ENCODE results near the gene RASGRF1.

The RASGRF1 gene

DNA sequence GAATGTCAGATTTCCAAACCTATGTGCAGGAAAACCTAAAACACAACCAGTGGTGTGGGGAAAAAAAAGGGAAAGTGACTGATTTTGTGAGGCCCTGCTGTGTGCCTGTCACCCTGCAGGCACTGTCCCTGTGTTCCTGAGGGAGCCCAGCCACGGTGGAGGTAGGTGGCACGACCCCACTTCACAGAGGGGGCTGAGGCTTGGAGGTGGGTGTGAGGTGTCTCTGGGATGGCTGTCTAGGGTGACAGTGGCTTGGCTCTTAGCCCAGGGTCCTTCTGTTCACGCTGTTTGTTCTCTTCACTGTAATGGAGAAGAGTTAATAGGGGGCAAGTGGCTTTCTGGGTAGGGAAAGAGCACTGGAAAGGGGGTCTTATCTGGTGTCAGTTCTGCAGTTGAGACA is 22.6 kb downstream of the RASGRF1 start:
- DNase-seq (ENCODE audit: low read depth) = no peak
- no peak overlapping the region for H3K4me3 ChIP-seq (ENCODE audit: low read depth, low read length)
- TF ChIP-seq, protein P1, sequence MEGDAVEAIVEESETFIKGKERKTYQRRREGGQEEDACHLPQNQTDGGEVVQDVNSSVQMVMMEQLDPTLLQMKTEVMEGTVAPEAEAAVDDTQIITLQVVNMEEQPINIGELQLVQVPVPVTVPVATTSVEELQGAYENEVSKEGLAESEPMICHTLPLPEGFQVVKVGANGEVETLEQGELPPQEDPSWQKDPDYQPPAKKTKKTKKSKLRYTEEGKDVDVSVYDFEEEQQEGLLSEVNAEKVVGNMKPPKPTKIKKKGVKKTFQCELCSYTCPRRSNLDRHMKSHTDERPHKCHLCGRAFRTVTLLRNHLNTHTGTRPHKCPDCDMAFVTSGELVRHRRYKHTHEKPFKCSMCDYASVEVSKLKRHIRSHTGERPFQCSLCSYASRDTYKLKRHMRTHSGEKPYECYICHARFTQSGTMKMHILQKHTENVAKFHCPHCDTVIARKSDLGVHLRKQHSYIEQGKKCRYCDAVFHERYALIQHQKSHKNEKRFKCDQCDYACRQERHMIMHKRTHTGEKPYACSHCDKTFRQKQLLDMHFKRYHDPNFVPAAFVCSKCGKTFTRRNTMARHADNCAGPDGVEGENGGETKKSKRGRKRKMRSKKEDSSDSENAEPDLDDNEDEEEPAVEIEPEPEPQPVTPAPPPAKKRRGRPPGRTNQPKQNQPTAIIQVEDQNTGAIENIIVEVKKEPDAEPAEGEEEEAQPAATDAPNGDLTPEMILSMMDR (IDR thresholded peaks at IDR 0.05; ENCODE audit: low read depth, low read length, missing control alignments) = no peak

DNA sequence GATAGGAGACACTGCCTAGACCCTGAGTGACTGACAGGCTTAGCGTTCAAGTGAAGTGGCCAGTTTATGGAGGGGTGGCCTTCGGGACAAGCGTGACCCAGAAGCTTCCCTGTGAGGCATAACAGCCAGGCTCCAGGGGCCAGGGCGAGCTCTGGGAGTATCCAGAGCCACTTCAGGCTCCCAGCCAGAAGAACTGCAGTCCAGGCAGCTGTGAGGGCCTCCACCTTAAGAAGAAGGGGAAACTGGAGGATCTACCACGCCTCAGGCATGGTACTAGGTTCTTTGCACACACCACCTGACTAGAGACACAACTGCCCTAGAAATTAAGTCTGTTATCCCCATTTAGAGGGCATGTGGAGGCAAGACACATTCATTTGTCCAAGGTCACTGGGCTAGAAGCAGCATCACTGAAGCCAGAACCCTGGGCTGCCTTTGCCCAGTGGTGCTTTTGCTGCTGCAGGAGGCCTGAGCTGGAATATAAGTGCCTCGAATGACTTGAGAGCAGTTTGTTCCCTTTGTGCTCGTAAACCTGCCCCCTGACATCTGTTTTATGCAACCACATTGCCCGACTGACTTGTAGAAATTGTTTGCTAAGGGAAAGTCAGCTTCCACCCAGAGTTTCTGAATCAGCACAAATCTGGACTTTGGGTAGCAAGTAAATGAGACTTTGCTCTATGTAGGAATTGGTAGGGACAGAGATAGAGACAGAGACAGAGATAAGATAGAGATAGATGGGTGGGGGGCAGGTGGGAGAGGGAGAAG is 23.3 kb downstream of the RASGRF1 start:
- TF ChIP-seq, protein P1 (IDR thresholded peaks at IDR 0.05; ENCODE audit: low read depth, low read length, missing control alignments) = no peak
- no peak for DNase-seq (ENCODE audit: low read depth)
- no peak overlapping the region for H3K4me3 ChIP-seq (ENCODE audit: low read depth, low read length)

DNA sequence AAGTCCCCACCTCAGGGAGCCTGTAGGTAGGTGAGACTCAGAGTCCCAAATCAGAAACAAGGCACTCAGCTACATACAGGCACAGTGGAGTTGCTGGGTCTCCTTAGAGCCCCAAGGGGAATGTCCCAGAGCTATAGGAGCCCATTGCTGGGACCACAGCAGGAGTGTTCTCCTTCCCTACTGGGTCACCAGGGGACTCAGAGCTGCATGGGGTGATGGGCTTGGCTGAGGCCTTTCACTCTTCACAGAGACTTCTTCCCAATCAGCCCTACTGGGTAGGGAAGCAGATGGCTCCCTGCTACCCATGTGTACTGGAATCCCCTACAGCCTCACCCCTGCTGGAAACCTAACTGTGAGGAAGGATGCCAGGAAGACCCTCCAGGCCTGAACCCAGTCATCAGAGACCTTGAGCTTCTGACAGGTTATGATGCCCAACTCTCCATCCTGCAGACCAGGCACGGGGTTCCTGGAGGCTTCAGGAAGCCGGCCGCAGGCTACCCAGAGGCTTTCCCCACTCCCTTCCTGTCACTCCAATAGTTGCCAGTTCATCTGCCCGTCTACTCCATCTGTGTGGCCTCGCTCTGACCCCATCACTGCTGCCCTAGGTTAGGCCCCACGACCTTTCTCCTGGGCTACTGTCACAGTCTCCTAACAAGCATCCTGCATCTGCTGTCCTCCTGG is 24.0 kb downstream of the RASGRF1 start:
- TF ChIP-seq, protein P1 (IDR thresholded peaks at IDR 0.05; ENCODE audit: low read depth, low read length, missing control alignments) = no peak
- no peak for DNase-seq (ENCODE audit: low read depth)
- H3K4me3 ChIP-seq (ENCODE audit: low read depth, low read length) = no peak overlapping the region

DNA sequence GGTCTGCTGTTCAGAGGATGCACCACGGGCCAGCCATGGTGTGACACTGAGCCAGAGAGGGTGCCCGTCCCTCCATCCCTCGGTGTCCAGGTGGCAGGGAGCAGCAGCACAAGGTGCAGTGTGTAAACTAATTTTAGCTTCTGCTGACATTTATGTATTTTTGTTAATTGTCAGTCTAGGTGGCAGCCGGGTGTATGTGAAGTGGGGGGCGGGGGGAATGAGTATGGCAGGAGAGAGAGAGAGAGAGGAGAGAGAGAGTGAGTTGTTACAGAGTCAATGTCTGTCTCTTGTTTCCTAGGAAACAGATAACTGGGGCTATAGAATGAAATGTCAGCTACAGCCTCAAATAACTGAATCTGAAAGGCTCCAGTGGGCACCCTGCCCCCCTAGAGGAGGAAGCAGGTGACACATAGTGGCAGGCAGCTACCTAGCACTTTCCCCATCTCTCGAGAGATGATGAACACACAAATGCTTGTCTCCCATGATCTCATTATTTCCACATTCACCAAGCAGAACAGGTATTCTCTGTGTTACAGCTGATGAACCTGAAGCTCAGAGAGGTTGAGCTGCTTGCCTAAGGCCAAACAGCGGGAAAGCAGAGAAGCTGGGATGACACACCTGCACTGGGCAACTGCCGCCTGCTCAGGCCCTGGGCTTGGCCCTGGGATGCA is 24.7 kb downstream of the RASGRF1 start:
- DNase-seq (ENCODE audit: low read depth) = no peak
- no peak overlapping the region for H3K4me3 ChIP-seq (ENCODE audit: low read depth, low read length)
- TF ChIP-seq, protein P1 (IDR thresholded peaks at IDR 0.05; ENCODE audit: low read depth, low read length, missing control alignments) = peak; percentile 21

DNA sequence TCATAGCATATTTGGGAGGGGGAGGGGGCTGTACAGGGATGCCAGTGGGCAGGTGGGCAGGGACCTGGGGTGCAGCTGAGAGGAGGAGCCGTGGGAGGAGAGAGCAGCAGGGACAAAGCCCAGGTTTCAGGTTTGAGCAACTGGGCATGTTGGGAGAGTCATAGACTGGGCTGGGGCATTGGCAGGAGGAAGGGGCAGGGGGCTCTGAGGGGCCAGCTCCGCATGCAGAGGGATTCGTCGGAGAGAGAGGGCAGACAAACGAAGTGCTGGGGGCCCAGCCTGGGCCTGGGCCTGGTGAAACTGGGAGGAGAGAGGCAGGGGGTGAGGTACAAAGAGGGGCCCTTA is 25.2 kb downstream of the RASGRF1 start:
- TF ChIP-seq, protein P1 (IDR thresholded peaks at IDR 0.05; ENCODE audit: low read depth, low read length, missing control alignments) = no peak
- no peak for DNase-seq (ENCODE audit: low read depth)

DNA sequence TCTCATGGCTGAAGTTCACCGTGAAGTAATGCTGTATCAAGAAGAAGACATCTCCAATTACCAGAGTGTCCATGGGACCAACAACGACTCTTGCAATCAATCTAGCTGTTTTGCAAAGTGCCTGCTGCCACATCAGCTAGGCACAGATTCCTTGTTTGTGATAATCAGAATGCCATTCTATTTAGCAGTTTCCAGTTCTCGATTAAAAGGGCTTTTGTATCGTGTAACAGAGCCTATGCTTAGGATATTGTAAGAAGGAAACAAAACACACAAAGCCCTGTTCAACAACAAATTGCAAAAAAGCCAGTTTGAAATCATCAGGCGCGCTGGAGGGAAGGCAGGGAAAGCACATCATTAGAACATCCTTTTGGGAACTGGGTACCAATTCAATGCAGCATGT is 26.1 kb downstream of the RASGRF1 start:
- no peak for DNase-seq (ENCODE audit: low read depth)
- TF ChIP-seq, protein P1 (IDR thresholded peaks at IDR 0.05; ENCODE audit: low read depth, low read length, missing control alignments) = no peak

More for the DNA sequence above, 25.2 kb downstream of the RASGRF1 start:
- H3K4me3 ChIP-seq (ENCODE audit: low read depth, low read length) = no peak overlapping the region

More for the DNA sequence above, 26.1 kb downstream of the RASGRF1 start:
- H3K4me3 ChIP-seq (ENCODE audit: low read depth, low read length) = no peak overlapping the region

Measured in GM12864 (cell line).